GM19328 (cell line): ENCODE results near the gene SHISA9.

Experiments used
- ATAC-seq: cut with Tn5 transposase; IDR thresholded peaks from one replicate; pipeline ENCODE4 v1.9.1; 2021; ENCODE audit warnings: mild to moderate bottlenecking, moderate library complexity; ENCODE audit not compliant: unreplicated experiment

Gene SHISA9

DNA sequence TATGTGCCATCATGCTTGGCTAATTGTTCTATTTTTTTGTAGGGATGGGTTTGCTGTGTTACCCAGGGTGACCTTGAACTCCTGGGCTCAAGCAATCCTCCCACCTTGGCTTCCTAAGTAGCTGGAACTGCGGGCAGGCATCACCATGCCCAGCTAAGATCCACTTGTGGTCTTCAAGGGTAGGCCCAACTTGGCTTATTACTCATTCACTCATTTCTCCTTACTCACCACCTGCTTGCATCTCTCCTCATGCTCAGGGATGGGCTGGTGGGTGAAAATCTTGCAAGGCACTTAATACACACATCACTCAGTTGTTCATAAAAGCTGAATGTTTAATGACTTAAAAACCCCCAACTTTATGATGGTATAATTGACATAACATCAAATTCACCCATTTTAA, 207.8 kb downstream of the SHISA9 start:
- no peak for ATAC-seq

GRCh38 chr16:13110124-13110796, 208.9 kb downstream of the SHISA9 start:
- no peak for ATAC-seq

- ATAC-seq: no peak
Measured at GRCh38 chr16:13111747-13112146, 210.3 kb downstream of the SHISA9 start.

DNA sequence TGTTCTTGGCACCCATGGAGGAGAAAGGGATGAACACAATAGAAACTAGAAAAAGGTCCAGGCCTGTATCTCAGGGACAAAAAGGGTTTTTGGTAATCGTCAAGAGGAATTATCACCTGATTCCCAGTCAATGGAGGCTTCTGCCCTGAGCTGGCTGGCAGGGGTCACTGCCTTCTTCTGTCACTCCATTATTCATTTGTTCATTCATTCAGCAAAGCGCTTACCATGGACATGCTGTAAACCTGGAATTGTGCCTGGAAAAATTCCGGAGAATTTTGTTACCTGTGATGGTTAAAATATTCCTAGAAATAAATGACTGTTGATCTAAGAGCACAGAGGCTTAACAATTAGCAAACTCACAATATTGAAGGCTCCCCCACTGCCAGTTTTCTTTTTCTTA, 212.3 kb downstream of the SHISA9 start:
- ATAC-seq: no peak

- ATAC-seq: no peak
Measured at GRCh38 chr16:13118091-13118490, 216.7 kb downstream of the SHISA9 start.

GRCh38 chr16:13120091-13120490, 218.7 kb downstream of the SHISA9 start:
- ATAC-seq: no peak

- ATAC-seq: no peak
Measured at GRCh38 chr16:13120557-13120956, 219.2 kb downstream of the SHISA9 start.

- ATAC-seq: no peak
Measured at GRCh38 chr16:13123991-13124390, 222.6 kb downstream of the SHISA9 start.

DNA sequence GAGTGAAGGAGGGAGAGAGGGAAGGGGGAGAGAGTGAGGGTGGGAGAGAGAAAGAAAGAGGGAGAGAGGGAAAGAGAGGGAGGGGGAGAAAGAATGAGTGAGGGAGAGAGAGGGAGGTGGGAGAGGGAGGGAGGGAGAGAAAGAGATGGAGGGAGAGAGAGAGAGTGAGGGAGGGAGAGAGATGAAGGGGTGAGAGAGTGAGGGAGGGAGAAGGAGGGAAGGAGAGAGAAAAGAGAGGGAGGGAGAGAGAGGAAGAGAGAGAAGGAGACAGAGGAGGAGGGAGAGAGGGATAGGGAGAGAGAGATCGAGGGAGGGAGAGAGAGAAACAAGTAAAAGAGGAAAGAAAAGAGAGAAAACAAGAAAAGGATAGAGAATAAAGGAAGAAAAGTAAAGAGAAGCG, 225.7 kb downstream of the SHISA9 start:
- ATAC-seq: no peak

GRCh38 chr16:13130586-13130985, 229.2 kb downstream of the SHISA9 start:
- no peak for ATAC-seq

GRCh38 chr16:13134836-13135235, 233.4 kb downstream of the SHISA9 start:
- ATAC-seq: no peak

- ATAC-seq: no peak
Measured at GRCh38 chr16:13136901-13137300, 235.5 kb downstream of the SHISA9 start.

DNA sequence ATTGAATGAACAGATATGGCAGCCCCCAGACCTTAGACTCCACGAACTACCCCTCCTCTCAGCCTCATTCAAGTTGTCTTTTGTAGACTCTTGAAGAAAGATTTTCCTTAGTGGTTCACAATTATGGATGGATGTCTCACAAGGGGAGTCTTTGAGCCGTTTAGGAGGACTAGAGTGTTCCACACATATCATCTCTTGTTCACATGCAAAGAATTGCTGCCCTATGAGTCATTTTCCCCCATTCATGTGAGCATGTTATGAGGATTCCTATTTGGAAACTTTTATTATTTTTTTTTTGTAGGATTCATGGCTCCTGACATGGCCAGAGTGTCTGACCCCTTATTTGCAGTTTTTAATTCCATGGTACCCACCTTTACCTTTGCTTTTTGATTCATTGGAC, 237.1 kb downstream of the SHISA9 start:
- ATAC-seq: no peak

GRCh38 chr16:13139661-13140241, 238.4 kb downstream of the SHISA9 start:
- no peak for ATAC-seq

GRCh38 chr16:13143551-13143950, 242.2 kb downstream of the SHISA9 start:
- ATAC-seq: no peak

GRCh38 chr16:13146829-13147228, 245.4 kb downstream of the SHISA9 start:
- ATAC-seq: no peak

DNA sequence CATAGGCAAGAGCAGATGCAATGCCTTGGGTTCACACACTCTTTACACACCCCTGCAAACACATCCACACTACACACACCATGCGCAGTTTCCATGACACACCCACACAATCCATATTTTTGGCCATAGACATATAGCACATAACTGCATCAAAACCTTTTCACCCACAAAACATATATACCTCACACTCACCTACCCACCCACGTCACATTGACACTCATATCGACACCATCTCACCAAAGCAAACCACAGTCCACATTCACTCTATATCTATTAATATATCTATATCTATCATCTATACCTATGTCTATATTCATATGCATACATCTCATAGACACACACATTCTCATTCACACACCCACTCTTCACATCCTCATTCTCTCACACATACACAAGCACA, 246.9 kb downstream of the SHISA9 start:
- ATAC-seq: no peak

DNA sequence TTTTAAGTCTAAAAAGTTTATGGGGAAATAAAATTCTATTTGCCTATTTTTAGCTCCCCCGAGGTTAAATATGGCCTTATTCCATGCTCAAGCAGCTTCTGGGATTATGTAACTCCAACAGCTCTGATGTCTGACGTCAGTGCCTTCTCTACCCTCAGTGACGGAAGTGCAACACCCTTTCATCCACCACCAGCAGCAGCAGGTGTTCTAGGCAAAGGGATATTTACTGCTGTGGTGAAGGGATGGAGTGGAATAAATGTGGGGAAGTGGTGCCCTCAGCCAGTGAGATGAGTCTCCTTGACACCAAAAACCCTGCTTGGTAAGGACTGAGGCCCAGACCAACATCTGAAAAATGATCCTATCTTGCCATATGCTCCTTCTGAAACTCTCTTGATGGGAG, 247.4 kb downstream of the SHISA9 start:
- no peak for ATAC-seq

GRCh38 chr16:13150181-13150885, 248.9 kb downstream of the SHISA9 start:
- no peak for ATAC-seq

- ATAC-seq: no peak
Measured at GRCh38 chr16:13153696-13154095, 252.3 kb downstream of the SHISA9 start.

GRCh38 chr16:13154799-13155198, 253.4 kb downstream of the SHISA9 start:
- ATAC-seq: no peak

- ATAC-seq: no peak
Measured at GRCh38 chr16:13155377-13155776, 254.0 kb downstream of the SHISA9 start.
